H9 (cell line): ENCODE data around the gene GABBR2. TPM values are rescaled to one million over a fixed set of nuclear protein-coding genes. Genes with fewer than 3 reads are reported as not detected.

ENCODE experiments used
- DNase-seq: peaks from one replicate; pipeline ENCODE4 v3.0.0-alpha.2; 2017
- H2AFZ ChIP-seq: one replicate; pipeline ENCODE4 v1.6.1; 2013; ENCODE audit warnings: mild to moderate bottlenecking, low read length, control low read depth, moderate library complexity
- H2AK5ac ChIP-seq: 2 replicates; pipeline ENCODE4 v1.6.1; 2013; ENCODE audit warnings: low read length, control low read depth, mixed read lengths; ENCODE audit not compliant: insufficient read length
- H2BK120ac ChIP-seq: one replicate; pipeline ENCODE4 v1.6.1; 2013; ENCODE audit warnings: low read depth, mild to moderate bottlenecking, low read length, control low read depth, inconsistent platforms; ENCODE audit not compliant: poor library complexity, severe bottlenecking
- H2BK12ac ChIP-seq: 2 replicates; pipeline ENCODE4 v1.6.1; 2013; ENCODE audit warnings: low read length, control low read depth, mixed read lengths, low read depth; ENCODE audit not compliant: insufficient read length
- H2BK15ac ChIP-seq: 2 replicates; pipeline ENCODE4 v1.6.1; 2013; ENCODE audit warnings: low read depth, low read length, control low read depth
- H2BK20ac ChIP-seq: one replicate; pipeline ENCODE4 v1.6.1; 2013; ENCODE audit warnings: low read depth, mild to moderate bottlenecking, low read length, control low read depth, inconsistent platforms; ENCODE audit not compliant: poor library complexity, severe bottlenecking
- H2BK5ac ChIP-seq: 2 replicates; pipeline ENCODE4 v1.6.1; 2013; ENCODE audit warnings: low read length, control low read depth, mixed read lengths; ENCODE audit not compliant: insufficient read length
- H3K14ac ChIP-seq: 2 replicates; pipeline ENCODE4 v1.6.1; 2013; ENCODE audit warnings: low read length, control low read depth; ENCODE audit not compliant: insufficient read depth
- H3K18ac ChIP-seq: 2 replicates; pipeline ENCODE4 v1.6.1; 2013; ENCODE audit warnings: low read depth, mild to moderate bottlenecking, mixed read lengths, low read length, control low read depth; ENCODE audit not compliant: insufficient read length
- H3K23ac ChIP-seq: 2 replicates; pipeline ENCODE4 v1.6.1; 2013; ENCODE audit warnings: low read length, control low read depth, mixed read lengths, low read depth; ENCODE audit not compliant: insufficient read length
- H3K23me2 ChIP-seq: 2 replicates; pipeline ENCODE4 v1.6.1; 2013; ENCODE audit warnings: low read depth, mild to moderate bottlenecking, mixed read lengths, low read length, control low read depth; ENCODE audit not compliant: insufficient read length, poor library complexity, severe bottlenecking
- H3K27ac ChIP-seq: 2 replicates; pipeline ENCODE4 v1.5.1; 2013; ENCODE audit warnings: low read length, control low read depth, mixed read lengths, low read depth; ENCODE audit not compliant: insufficient read length
- H3K27me3 ChIP-seq: 2 replicates; pipeline ENCODE4 v1.6.1; 2013; ENCODE audit warnings: low read length, control low read depth, inconsistent platforms; ENCODE audit not compliant: insufficient read depth
- H3K4ac ChIP-seq: 2 replicates; pipeline ENCODE4 v1.6.1; 2013; ENCODE audit warnings: low read depth, mild to moderate bottlenecking, control low read depth, inconsistent platforms, low read length, moderate library complexity
- H3K4me1 ChIP-seq: 2 replicates; pipeline ENCODE4 v1.6.1; 2013; ENCODE audit warnings: low read length, control low read depth, inconsistent platforms; ENCODE audit not compliant: insufficient read depth
- H3K4me2 ChIP-seq: 2 replicates; pipeline ENCODE4 v1.6.1; 2013; ENCODE audit warnings: low read length, control low read depth, mixed read lengths; ENCODE audit not compliant: insufficient read length, insufficient read depth
- H3K56ac ChIP-seq: 2 replicates; pipeline ENCODE4 v1.6.1; 2013; ENCODE audit warnings: low read depth, mild to moderate bottlenecking, mixed read lengths, low read length, control low read depth; ENCODE audit not compliant: insufficient read length
- H3K79me1 ChIP-seq: 2 replicates; pipeline ENCODE4 v1.6.1; 2013; ENCODE audit warnings: low read depth, mild to moderate bottlenecking, moderate library complexity, low read length, control low read depth, inconsistent platforms; ENCODE audit not compliant: insufficient read depth, poor library complexity, severe bottlenecking
- H3K79me2 ChIP-seq: 2 replicates; pipeline ENCODE4 v1.6.1; 2013; ENCODE audit warnings: low read length, control low read depth, inconsistent platforms; ENCODE audit not compliant: insufficient read depth
- H3K9ac ChIP-seq: 2 replicates; pipeline ENCODE4 v1.6.1; 2013; ENCODE audit warnings: low read length, control low read depth, mixed read lengths; ENCODE audit not compliant: insufficient read length; ENCODE audit errors: extremely low read depth
- H3K9me3 ChIP-seq: one replicate; pipeline ENCODE4 v1.6.1; 2013; ENCODE audit warnings: low read depth, low read length, inconsistent platforms; ENCODE audit not compliant: control insufficient read depth
- H3T11ph ChIP-seq: one replicate; pipeline ENCODE4 v1.6.1; 2013; ENCODE audit warnings: mild to moderate bottlenecking, low read length, control low read depth, inconsistent platforms
- H4K20me1 ChIP-seq: one replicate; pipeline ENCODE4 v1.6.1; 2013; ENCODE audit not compliant: control insufficient read depth, insufficient read length, insufficient read depth
- H4K5ac ChIP-seq: 2 replicates; pipeline ENCODE4 v1.6.1; 2013; ENCODE audit warnings: low read depth, mild to moderate bottlenecking, mixed read lengths, low read length, control low read depth; ENCODE audit not compliant: insufficient read length
- H4K8ac ChIP-seq: replicated peaks from 2 replicates; pipeline ENCODE4 v1.6.1; 2013; ENCODE audit warnings: low read length, control low read depth, mixed read lengths, low read depth; ENCODE audit not compliant: insufficient read length
- H4K91ac ChIP-seq: 2 replicates; pipeline ENCODE4 v1.6.1; 2013; ENCODE audit warnings: low read depth, mild to moderate bottlenecking, moderate library complexity, mixed read lengths, low read length, control low read depth; ENCODE audit not compliant: insufficient read length
- H3K27ac Mint-ChIP-seq, 3 experiments: 2 replicates in 2 of 3; 3 replicates in 1 of 3; pipeline ENCODE4 v1.8.0; 2020 to 2021; ENCODE audit warnings: mixed read lengths in 3 of 3, mild to moderate bottlenecking in 1 of 3, moderate library complexity in 1 of 3
- H3K27me3 Mint-ChIP-seq: 2 replicates; pipeline ENCODE4 v1.8.0; 2021; ENCODE audit warnings: low read depth, mild to moderate bottlenecking, moderate library complexity, mixed read lengths
- H3K36me3 Mint-ChIP-seq, 3 experiments: 2 replicates in 2 of 3; 3 replicates in 1 of 3; pipeline ENCODE4 v1.8.0; 2020 to 2021; ENCODE audit warnings: low read depth in 3 of 3, mixed read lengths in 3 of 3; ENCODE audit not compliant: insufficient read depth in 1 of 3
- H3K4me1 Mint-ChIP-seq, 2 experiments: 2 replicates each; pipeline ENCODE4 v1.8.0; 2020; ENCODE audit warnings: mixed read lengths in 2 of 2
- H3K4me3 Mint-ChIP-seq, 2 experiments: 2 replicates in 1 of 2; 3 replicates in 1 of 2; pipeline ENCODE4 v1.8.0; 2020 to 2021; ENCODE audit warnings: mild to moderate bottlenecking in 2 of 2, mixed read lengths in 2 of 2, moderate library complexity in 1 of 2
- H3K9me3 Mint-ChIP-seq, 2 experiments: 2 replicates in 1 of 2; 3 replicates in 1 of 2; pipeline ENCODE4 v1.8.0; 2020; ENCODE audit warnings: mild to moderate bottlenecking in 2 of 2, mixed read lengths in 2 of 2, moderate library complexity in 1 of 2
- CTCF ChIP-seq: fragments of 200-600 bp; sonication (generic); conservative IDR thresholded peaks from 3 replicates; pipeline ENCODE4 v1.8.0; 2021; ENCODE audit warnings: antibody characterized with exemption, mild to moderate bottlenecking
- total RNA-seq: library from RNA; stranded (reverse); gene quantifications from 2 replicates; pipeline ENCODE4 v1.2.1, GENCODE V29; 2021

The GABBR2 gene
- total RNA-seq, 1 experiment from 2014 or later = 0.66 TPM

- Mint-ChIP-seq H3K27ac (no peak overlapping the region; a peak in 1 of 7 replicates), H3K27me3 (no peaks in the 10 kb centered on the region; the same call in 1 of the 2 replicates), H3K4me3 (no peak overlapping the region), H3K4me1 (peaks cover 14 to 19% of the 10 kb centered on the region in 2 experiments), H3K9me3 (no peaks in the 10 kb centered on the region), H3K36me3 (no peaks in the 10 kb centered on the region)
- H3K79me1 ChIP-seq = no peaks in the 10 kb centered on the region
- H2BK20ac ChIP-seq = no peak overlapping the region
- H3T11ph ChIP-seq = no peak overlapping the region
- H3K79me2 ChIP-seq = no peaks in the 10 kb centered on the region
- H4K8ac ChIP-seq = no peak overlapping the region
- no peak overlapping the region for H3K9ac ChIP-seq
- no peaks in the 10 kb centered on the region for H3K27me3 ChIP-seq
- no peak for TF ChIP-seq CTCF
- no peaks in the 10 kb centered on the region for H3K4me1 ChIP-seq
- no peak overlapping the region for H2BK12ac ChIP-seq
- no peak overlapping the region for H3K18ac ChIP-seq
- no peak overlapping the region; the same call in 1 of the 2 replicates for H3K14ac ChIP-seq
- H3K23ac ChIP-seq = no peak overlapping the region
- H4K20me1 ChIP-seq = no peaks in the 10 kb centered on the region
- DNase-seq = no peak
- no peak overlapping the region for H3K4ac ChIP-seq
- no peaks in the 10 kb centered on the region for H3K23me2 ChIP-seq
- no peak overlapping the region for H4K5ac ChIP-seq
- no peaks in the 10 kb centered on the region for H3K9me3 ChIP-seq
- H2BK120ac ChIP-seq = no peak overlapping the region
- no peak overlapping the region for H3K4me2 ChIP-seq
- H2BK5ac ChIP-seq = no peak overlapping the region
- H4K91ac ChIP-seq = no peak overlapping the region
- no peak overlapping the region for H3K56ac ChIP-seq
- H3K27ac ChIP-seq = no peak overlapping the region
- no peak overlapping the region for H2BK15ac ChIP-seq
- H2AK5ac ChIP-seq = no peak overlapping the region
- H2AFZ ChIP-seq = no peak overlapping the region
Observed at GRCh38 chr9:98597236-98597771, 111.4 kb downstream of the GABBR2 start.
